Lower lobe of right lung (tissue), 2 donors: ENCODE measurements around the gene CORO2B. TPM values are rescaled to one million over a fixed set of nuclear protein-coding genes. Genes with fewer than 3 reads are reported as not detected.

Experiments used
- ATAC-seq, 2 donors: fragments of 200-7000 bp; cut with Tn5 transposase; one replicate each; pipeline ENCODE4 v1.9.1; 2020 to 2022; ENCODE audit warnings: mild to moderate bottlenecking in 2 of 2, moderate library complexity in 2 of 2
- DNase-seq: peaks from one replicate; pipeline ENCODE4 v3.0.0-alpha.2; 2020
- H3K27ac ChIP-seq: fragments of 200-600 bp; one replicate; pipeline ENCODE4 v1.8.0; 2022
- H3K27me3 ChIP-seq: fragments of 200-600 bp; one replicate; pipeline ENCODE4 v1.8.0; 2022; ENCODE audit warnings: low read depth
- H3K36me3 ChIP-seq: fragments of 200-600 bp; one replicate; pipeline ENCODE4 v1.8.0; 2022; ENCODE audit warnings: mild to moderate bottlenecking
- H3K4me1 ChIP-seq: fragments of 200-600 bp; one replicate; pipeline ENCODE4 v1.8.0; 2022
- H3K4me3 ChIP-seq: fragments of 200-600 bp; one replicate; pipeline ENCODE4 v1.8.0; 2022; ENCODE audit warnings: mild to moderate bottlenecking
- H3K9me3 ChIP-seq: fragments of 200-600 bp; one replicate; pipeline ENCODE4 v1.8.0; 2022
- intact Hi-C: fragments of 100-400 bp; cut with DNase I; formaldehyde crosslinking; loops from one replicate; pipeline ENCODE4 v1.11.0; 2022
- total RNA-seq: library from RNA; stranded (reverse); fragmentation: NEBNext Ultra II Directional; extraction: Animal tissue kit (Norgen Biotek cat#: 25700); gene quantifications from one replicate; pipeline ENCODE4 v1.2.1, GENCODE V29; 2021
- TF ChIP-seq, protein P1 (sequence below): fragments of 200-600 bp; IDR thresholded peaks from one replicate; pipeline ENCODE4 v1.8.0; 2022; ENCODE audit warnings: antibody characterized with exemption, mild to moderate bottlenecking
- donor health status: DM: no; HTN: yes; CAD: no; lungs with severe emphysema.

Gene CORO2B
- total RNA-seq, 1 donor from 2014 or later: 6.8 TPM

DNA sequence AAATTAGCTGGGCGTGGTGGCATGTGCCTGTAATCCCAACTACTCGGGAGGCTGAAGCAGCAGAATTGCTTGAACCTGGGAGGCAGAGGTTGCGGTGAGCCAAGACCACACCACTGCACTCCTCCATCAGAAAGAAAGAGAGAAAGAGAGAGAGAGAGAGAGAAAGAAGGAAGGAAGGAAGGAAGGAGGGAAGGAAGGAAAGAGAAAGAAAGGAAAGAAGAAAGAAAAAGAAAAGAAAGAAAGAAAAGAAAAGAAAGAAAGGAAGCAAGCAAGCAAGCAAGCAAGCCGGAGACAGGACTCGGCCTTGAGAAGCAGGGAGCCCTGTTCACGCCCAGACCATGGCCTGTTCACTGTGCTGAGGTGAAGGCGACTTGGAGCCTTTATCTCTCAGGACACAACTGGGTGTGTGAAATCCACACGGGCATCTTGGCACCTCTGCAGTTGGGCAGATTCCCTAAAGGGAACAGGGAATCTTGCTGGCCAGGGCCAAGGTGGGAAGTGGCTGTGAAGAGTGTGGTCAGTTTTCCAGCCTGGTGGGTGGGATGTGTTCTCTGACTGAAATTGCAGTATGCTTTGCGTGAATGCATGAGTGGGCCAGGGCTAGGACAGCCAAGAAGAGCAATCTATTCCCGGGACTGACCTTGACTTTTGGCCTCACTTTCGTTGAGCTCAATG lies 90.3 kb downstream of the CORO2B start:
- TF ChIP-seq, protein P1, sequence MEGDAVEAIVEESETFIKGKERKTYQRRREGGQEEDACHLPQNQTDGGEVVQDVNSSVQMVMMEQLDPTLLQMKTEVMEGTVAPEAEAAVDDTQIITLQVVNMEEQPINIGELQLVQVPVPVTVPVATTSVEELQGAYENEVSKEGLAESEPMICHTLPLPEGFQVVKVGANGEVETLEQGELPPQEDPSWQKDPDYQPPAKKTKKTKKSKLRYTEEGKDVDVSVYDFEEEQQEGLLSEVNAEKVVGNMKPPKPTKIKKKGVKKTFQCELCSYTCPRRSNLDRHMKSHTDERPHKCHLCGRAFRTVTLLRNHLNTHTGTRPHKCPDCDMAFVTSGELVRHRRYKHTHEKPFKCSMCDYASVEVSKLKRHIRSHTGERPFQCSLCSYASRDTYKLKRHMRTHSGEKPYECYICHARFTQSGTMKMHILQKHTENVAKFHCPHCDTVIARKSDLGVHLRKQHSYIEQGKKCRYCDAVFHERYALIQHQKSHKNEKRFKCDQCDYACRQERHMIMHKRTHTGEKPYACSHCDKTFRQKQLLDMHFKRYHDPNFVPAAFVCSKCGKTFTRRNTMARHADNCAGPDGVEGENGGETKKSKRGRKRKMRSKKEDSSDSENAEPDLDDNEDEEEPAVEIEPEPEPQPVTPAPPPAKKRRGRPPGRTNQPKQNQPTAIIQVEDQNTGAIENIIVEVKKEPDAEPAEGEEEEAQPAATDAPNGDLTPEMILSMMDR: no peak
- Histone ChIP-seq H3K27ac (no peak overlapping the region), H3K27me3 (no peaks in the 10 kb centered on the region), H3K4me1 (peaks cover 5% of the 10 kb centered on the region), H3K36me3 (no peaks in the 10 kb centered on the region), H3K4me3 (no peak overlapping the region), H3K9me3 (no peaks in the 10 kb centered on the region)
- intact Hi-C loops: no loop called here
- ATAC-seq (no peak), DNase-seq (no peak)

DNA sequence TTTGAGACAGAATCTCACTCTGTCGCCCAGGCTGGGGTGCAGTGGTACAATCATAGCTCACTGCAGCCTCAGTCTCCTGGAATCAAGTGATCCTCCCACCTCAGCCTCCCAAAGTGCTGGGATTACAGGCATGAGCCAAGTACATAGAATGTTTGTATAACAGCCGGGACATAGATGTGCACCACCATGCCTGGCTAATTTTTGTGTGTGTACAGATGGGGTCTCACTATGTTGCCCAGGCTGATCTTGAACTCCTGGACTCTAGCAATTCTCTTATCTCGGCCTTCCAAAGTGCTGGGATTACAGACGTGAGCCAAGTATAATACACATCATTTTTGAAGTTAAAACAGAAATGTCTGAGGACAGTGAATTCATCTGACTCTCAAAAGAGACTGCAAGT lies 93.5 kb downstream of the CORO2B start:
- no peaks in the 10 kb centered on the region for H3K9me3 ChIP-seq
- no peaks in the 10 kb centered on the region for H3K27me3 ChIP-seq
- DNase-seq: no peak
- ATAC-seq: no peak
- no peak overlapping the region for H3K4me3 ChIP-seq
- H3K36me3 ChIP-seq: no peaks in the 10 kb centered on the region
- H3K27ac ChIP-seq: no peak overlapping the region
- H3K4me1 ChIP-seq: peaks cover 18% of the 10 kb centered on the region
- intact Hi-C loops: no loop called here
- TF ChIP-seq, protein P1: no peak

DNA sequence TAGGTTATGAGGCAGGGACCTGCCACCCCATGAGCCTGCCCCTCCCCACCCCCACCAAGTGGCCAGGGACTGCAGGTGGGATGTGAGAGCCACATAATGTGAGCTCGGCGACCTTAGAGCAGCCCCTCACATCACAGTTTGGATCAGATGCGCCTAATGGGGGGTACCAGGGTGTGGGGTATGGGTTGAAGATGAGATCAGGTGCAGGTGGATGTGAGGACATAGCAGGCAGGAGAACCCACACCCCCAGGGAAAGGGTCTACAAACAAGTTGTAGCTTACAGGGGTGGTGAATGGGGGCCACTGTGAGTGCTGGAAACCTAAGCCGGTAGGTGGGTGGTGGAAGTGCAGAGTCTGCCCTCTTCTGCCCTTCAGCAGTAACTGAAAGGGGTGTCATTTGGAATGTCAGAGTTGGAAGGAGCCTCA lies 94.0 kb downstream of the CORO2B start:
- H3K36me3 ChIP-seq: no peaks in the 10 kb centered on the region
- H3K27ac ChIP-seq: no peak overlapping the region
- H3K4me1 ChIP-seq: peaks cover 18% of the 10 kb centered on the region
- no peaks in the 10 kb centered on the region for H3K9me3 ChIP-seq
- no peak overlapping the region for H3K4me3 ChIP-seq
- H3K27me3 ChIP-seq: no peaks in the 10 kb centered on the region
- intact Hi-C loops: no loop called here
- TF ChIP-seq, protein P1: no peak
- ATAC-seq: no peak
- DNase-seq: no peak

DNA sequence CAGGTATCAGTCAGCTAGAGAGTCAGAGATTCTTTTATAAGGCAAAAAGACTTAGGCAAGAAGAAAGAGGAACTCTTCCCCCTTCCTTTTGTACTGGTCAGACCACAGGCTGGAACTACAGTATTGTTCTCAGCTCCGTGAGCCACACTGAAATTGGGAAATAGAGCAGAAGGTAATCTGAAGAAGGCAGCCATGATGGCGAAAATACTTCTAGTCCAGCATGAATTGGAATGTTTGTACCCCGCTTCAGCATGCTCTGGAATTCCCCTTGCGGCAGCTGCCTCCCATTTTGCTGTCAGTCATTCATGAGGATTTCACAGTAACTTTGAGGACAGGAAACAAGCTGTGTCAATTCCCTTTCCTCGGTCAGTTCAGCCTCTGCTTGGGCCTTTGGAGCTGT lies 96.2 kb downstream of the CORO2B start:
- Histone ChIP-seq H3K4me3 (no peak overlapping the region), H3K27ac (no peak overlapping the region), H3K27me3 (no peaks in the 10 kb centered on the region), H3K9me3 (no peaks in the 10 kb centered on the region), H3K36me3 (no peaks in the 10 kb centered on the region), H3K4me1 (peaks cover 18% of the 10 kb centered on the region)
- TF ChIP-seq, protein P1: no peak
- DNase-seq: no peak
- peak; percentile 38 to 41 for ATAC-seq
- intact Hi-C loops: no loop called here

DNA sequence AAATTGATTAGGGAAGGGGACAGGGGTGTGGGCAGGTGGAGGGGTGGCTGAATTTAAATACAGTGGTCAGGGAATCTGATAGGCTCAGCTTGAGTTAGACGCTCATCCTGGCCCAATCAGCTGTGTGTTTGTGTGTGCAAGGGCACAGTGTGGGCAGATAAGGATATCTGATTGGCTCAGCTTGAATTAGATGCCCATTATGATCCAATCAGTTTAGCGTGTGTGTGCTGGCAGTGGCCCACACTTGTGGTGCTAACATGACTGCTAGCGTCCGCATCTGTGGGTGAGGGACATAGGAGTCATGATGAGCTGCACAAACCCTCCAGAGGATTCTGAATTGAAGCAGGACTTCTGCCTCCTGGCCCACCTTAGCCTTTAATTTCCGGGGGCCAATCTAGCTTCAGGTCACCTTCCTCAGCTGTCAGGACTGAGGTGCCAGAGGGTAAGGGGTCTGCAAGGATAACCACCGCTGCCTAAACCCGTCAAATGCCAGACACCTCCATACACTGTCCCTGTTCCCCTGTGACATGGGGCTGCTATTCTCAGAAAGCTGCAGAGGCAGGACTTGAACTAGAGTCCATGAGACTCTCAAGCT lies 97.3 kb downstream of the CORO2B start:
- Histone ChIP-seq H3K36me3 (no peaks in the 10 kb centered on the region), H3K27me3 (no peaks in the 10 kb centered on the region), H3K27ac (no peak overlapping the region), H3K4me3 (no peak overlapping the region), H3K9me3 (no peaks in the 10 kb centered on the region), H3K4me1 (peaks cover 18% of the 10 kb centered on the region)
- ATAC-seq (no peak), DNase-seq (no peak)
- intact Hi-C loops: no loop called here
- TF ChIP-seq, protein P1: no peak
